ENCODE data around the gene BCL2L13. TPM values are rescaled to one million over a fixed set of nuclear protein-coding genes. Genes with fewer than 3 reads are reported as not detected.
"Not testable (repeated sequence)": the region's sequence is repeated elsewhere in the genome, so short reads cannot be mapped to it uniquely, and the experiment has no call there.

The BCL2L13 gene
- total and polyA plus RNA-seq, 5 experiments from 2014 or later: 32.3 to 52.2 (median 42.8) TPM

DNA sequence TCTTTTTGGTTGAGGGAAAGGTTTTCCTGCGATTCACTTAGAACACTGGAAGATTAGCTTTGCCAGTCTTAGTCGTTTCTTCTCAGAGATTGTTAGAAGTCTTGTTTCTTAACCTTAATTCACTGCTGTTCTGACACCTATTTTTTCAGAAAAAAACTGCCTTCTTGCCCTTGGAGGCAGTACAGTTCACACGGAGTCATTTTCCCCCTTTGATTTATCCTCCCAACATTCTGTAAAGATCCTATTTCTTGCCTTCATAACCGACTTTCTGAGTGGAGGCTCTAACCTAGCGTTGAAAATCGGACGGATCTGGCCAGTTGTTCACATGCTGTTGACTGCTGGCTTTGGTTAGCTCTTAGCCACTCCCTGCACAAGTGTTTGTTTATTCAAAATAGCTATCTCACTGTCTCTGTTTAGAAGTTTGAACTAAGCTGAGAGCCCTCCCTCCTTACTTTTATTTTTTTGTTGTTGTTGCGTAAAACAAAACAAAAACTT, 737 bp downstream of the BCL2L13 start:
- POLR2A ChIA-PET: interaction anchor here (0.7 to 0.8 kb wide), 2 partner anchors 18 to 479 kb away, joined by 3 to 4 read pairs; no protein-coding TSS in a partner anchor
- ATAC-seq (peak in 1 of 2 donors; percentile 13), DNase-seq (peak in 3 of 10 donors; percentile 15 to 26 (median 19))
- no peaks in the 10 kb centered on the region for H3K27me3 Mint-ChIP-seq
- peaks cover 12 to 39% (median 30%) of the 10 kb centered on the region in 4 donors for H3K4me1 Mint-ChIP-seq
- H3K4me3 Mint-ChIP-seq: peak overlapping the region; percentile 85 to 98 (median 92)
- peaks cover 0 to 13% (median 0%) of the 10 kb centered on the region in 3 donors for H3K36me3 Mint-ChIP-seq
- H3K9me3 Mint-ChIP-seq: no peaks in the 10 kb centered on the region
- peak overlapping the region; percentile 96 to 99 (median 98) for H3K27ac Mint-ChIP-seq

DNA sequence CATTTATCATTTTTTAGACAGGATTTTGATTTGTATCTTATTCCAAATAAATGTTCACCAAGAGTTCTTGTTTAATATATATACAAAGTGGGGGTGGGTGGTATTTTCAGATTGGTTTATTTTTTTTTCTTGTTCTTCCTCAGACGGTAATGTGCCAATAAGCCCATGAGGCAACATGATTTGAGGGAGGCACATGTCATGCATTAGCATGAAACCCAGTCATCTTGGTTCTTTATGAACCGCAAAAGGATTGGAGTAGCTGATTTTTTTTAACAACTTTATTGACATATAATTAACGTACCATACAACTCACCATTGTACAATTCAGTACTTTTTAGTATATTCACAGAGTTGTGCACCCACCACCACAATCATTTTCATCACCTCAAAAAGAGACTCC, 2.7 kb downstream of the BCL2L13 start:
- H3K4me1 Mint-ChIP-seq: peaks cover 15 to 43% (median 33%) of the 10 kb centered on the region in 4 donors
- POLR2A ChIA-PET: interaction anchor here (0.7 kb wide), 1 partner anchor 217 kb away, joined by 3 read pairs; no protein-coding TSS in a partner anchor
- no peak for DNase-seq
- no peak for ATAC-seq
- no peaks in the 10 kb centered on the region for H3K9me3 Mint-ChIP-seq
- peaks cover 0 to 13% (median 0%) of the 10 kb centered on the region in 3 donors for H3K36me3 Mint-ChIP-seq
- H3K4me3 Mint-ChIP-seq: peak overlapping the region in 4 of 10 donors; percentile 6 to 62 (median 15)
- H3K27me3 Mint-ChIP-seq: no peaks in the 10 kb centered on the region
- peak overlapping the region in 7 of 10 donors; percentile 12 to 84 (median 59) for H3K27ac Mint-ChIP-seq

DNA sequence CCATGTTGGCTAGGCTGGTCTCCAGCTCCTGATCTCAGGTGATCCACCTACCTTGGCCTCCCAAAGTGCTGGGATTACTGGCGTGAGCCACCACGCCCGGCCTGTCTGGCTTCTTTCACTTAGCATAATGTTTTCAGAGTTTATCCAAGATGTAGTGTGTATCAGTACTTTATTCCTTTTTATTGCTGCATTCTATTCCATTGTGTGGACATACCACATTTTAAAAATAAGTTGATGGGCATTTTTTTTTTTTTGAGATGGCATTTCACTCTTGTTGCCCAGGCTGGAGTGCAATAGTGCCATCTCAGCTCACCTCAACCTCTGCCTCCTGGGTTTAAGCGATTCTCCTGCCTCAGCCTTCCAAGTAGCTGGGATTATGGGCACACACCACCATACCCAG, 3.8 kb downstream of the BCL2L13 start:
- Mint-ChIP-seq H3K27ac (peak overlapping the region in 3 of 10 donors; percentile 16 to 45 (median 18)), H3K36me3 (peaks cover 0 to 17% (median 0%) of the 10 kb centered on the region in 3 donors), H3K4me1 (peaks cover 15 to 45% (median 37%) of the 10 kb centered on the region in 4 donors)
- DNase-seq, POLR2A ChIA-PET, H3K4me3 Mint-ChIP-seq, ATAC-seq, H3K27me3 Mint-ChIP-seq, H3K9me3 Mint-ChIP-seq: not testable (repeated sequence)

DNA sequence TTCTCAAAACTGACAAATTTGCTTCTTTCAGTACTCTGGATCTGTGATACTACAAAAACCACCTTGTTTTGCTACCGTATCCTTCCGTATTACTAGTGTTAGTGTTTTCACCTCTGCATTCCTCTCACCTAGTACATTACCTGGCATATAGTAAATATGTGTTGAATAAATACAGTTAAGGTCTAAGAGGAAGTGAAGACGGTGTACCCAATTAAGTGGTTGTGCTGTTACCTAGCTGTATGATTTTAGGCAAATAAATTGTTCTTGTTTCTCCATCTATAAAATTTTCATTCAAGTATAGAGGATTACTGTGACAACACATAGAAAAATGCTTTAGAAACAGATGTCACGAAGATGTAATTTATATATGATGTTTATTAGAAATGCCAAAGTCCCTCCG, 8.9 kb downstream of the BCL2L13 start:
- DNase-seq (no peak), ATAC-seq (no peak)
- POLR2A ChIA-PET: interaction anchor here (0.6 kb wide), 1 partner anchor 11 kb away, joined by 3 read pairs; no protein-coding TSS in a partner anchor
- Mint-ChIP-seq H3K27me3 (no peaks in the 10 kb centered on the region), H3K27ac (no peak overlapping the region), H3K4me1 (peaks cover 5 to 19% (median 9%) of the 10 kb centered on the region in 4 donors), H3K36me3 (peaks cover 0 to 19% (median 0%) of the 10 kb centered on the region in 3 donors), H3K9me3 (no peaks in the 10 kb centered on the region), H3K4me3 (no peak overlapping the region)

DNA sequence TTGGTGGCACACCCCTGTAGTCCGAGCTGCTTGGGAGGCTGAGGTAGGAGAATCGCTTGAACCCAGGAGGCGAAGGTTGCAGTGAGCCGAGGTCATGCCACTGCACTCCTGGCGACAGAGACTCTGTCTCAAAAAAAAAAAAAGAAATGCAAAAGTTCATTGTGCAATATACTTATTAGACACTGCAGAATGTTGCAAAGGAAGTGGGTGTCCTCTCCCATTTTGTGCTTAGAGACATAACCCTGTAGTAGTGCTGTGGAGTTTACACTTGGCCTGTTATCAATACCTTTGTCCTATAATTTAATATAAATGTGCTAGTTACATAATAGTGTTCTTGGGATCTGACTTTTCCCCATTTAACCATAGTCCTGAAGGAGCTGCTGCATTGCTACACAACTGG, 9.4 kb downstream of the BCL2L13 start:
- DNase-seq: no peak
- Mint-ChIP-seq H3K4me3 (no peak overlapping the region), H3K9me3 (no peaks in the 10 kb centered on the region), H3K27me3 (no peaks in the 10 kb centered on the region), H3K27ac (no peak overlapping the region), H3K4me1 (peaks cover 5 to 15% (median 8%) of the 10 kb centered on the region in 4 donors), H3K36me3 (peaks cover 0 to 14% (median 0%) of the 10 kb centered on the region in 3 donors)
- no peak for ATAC-seq
- POLR2A ChIA-PET: interaction anchor here (0.6 kb wide), 1 partner anchor 48 kb away, joined by 4 read pairs; no protein-coding TSS in a partner anchor

DNA sequence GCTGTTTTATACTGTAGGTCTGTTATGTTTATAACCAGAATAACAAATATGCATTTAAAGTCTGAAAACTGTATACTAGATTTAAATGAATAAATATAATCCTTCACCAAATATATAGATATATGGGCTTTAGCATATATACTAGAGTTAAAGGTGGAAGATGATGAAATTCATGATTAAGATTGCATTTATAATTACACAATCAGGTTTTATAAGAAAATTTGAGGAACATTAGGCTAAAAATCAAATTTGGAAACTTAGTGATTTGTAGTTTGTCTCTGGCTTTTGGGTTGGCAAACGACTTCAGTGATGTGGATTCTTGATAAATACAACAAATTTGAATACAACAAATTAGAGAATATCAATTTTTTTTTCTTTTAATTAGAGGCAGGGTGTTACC, 10.0 kb downstream of the BCL2L13 start:
- DNase-seq (no peak), ATAC-seq (no peak)
- Mint-ChIP-seq H3K4me3 (no peak overlapping the region), H3K27ac (no peak overlapping the region), H3K27me3 (no peaks in the 10 kb centered on the region), H3K36me3 (peaks cover 0 to 14% (median 0%) of the 10 kb centered on the region in 3 donors), H3K9me3 (no peaks in the 10 kb centered on the region), H3K4me1 (peaks cover 6 to 17% (median 7%) of the 10 kb centered on the region in 4 donors)
- POLR2A ChIA-PET: no interaction called here

DNA sequence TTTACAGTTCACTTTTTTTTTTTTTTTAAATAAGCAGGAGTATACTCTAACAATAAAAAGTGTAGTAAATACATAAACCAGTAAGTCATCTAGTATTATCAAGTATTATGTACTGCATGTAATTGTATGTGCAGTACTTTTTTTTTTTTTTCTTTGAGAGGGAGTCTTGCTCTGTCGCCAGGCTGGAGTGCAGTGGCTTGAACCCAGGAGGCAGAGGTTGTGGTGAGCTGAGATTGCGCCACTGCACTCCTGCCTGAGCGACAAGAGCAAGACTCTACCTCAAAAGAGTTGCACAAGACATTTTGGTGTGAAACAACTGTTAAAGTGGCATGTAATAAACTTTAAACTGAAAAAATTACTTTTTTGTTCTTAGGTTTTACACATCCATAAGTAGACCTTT, 16.7 kb downstream of the BCL2L13 start:
- Mint-ChIP-seq H3K9me3 (no peaks in the 10 kb centered on the region), H3K4me1 (peaks cover 0 to 4% (median 2%) of the 10 kb centered on the region in 4 donors), H3K4me3 (no peak overlapping the region), H3K36me3 (peaks cover 0 to 31% (median 0%) of the 10 kb centered on the region in 3 donors), H3K27me3 (no peaks in the 10 kb centered on the region), H3K27ac (peak overlapping the region in 1 of 10 donors; percentile 19)
- no peak for ATAC-seq
- POLR2A ChIA-PET: no interaction called here
- no peak for DNase-seq

DNA sequence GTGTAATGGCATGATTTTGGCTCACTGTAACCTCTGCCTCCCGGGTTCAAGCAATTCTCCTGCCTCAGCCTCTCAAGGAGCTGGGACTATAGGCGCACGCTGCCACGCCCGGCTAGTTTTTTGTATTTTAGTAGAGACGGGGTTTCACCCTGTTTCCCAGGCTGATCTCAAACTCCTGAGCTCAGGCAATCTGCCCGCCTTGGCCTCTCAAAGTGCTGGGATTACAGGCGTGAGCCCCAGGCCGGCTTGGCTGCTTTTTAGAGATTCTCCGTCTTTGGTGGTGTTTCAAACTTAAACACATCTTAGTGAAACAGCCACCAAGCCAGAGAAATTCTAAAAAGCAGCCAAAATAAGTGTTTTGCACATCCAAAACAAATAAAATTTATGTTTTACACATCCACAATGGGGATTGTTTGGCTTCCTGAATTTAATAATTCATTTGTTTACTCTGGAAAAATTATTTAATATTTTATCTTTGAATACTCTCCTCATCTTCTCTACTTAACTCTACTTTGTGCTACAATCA, 18.4 kb downstream of the BCL2L13 start:
- ATAC-seq (no peak), DNase-seq (no peak)
- POLR2A ChIA-PET: no interaction called here
- Mint-ChIP-seq H3K4me1 (peaks cover 0 to 4% (median 2%) of the 10 kb centered on the region in 4 donors), H3K36me3 (peaks cover 0 to 34% (median 0%) of the 10 kb centered on the region in 3 donors), H3K27me3 (no peaks in the 10 kb centered on the region), H3K9me3 (no peaks in the 10 kb centered on the region), H3K4me3 (no peak overlapping the region), H3K27ac (no peak overlapping the region)

DNA sequence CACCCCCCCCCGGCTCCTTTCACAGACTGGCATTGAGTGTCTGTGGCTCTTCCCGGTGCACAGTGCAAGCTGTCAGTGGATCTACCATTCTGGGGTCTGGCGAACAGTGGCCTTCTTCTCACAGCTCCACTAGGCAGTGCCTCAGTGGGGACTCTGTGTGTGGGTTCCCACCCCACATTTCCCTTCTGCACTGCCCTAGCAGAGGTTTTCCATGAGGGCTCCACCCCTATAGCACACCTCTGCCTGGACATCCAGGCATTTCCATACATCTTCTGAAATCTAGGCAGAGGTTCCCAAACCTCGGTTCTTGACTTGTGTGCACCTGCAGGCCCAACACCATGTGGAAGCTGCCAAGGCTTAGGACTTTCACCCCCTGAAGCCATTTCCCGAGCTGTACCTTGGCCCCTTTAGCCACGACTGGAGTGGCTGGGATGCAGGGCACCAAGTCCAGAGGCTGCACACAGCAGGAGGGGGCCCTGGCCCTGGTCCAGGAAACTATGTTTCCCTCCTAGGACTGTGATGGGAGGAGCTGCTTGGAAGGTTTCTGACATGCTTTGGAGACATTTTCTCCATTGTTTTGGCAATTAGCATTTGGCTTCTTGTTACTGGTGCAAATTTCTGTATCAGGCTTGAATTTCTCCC, 26.0 kb downstream of the BCL2L13 start:
- Mint-ChIP-seq H3K4me3 (no peak overlapping the region), H3K36me3 (peaks cover 5 to 63% (median 35%) of the 10 kb centered on the region in 3 donors), H3K9me3 (peaks cover 0 to 10% (median 0%) of the 10 kb centered on the region in 9 donors), H3K27me3 (no peaks in the 10 kb centered on the region), H3K27ac (peak overlapping the region in 1 of 10 donors; percentile 20), H3K4me1 (peaks cover 5 to 16% (median 9%) of the 10 kb centered on the region in 4 donors)
- ATAC-seq (no peak), DNase-seq (no peak)
- POLR2A ChIA-PET: no interaction called here

DNA sequence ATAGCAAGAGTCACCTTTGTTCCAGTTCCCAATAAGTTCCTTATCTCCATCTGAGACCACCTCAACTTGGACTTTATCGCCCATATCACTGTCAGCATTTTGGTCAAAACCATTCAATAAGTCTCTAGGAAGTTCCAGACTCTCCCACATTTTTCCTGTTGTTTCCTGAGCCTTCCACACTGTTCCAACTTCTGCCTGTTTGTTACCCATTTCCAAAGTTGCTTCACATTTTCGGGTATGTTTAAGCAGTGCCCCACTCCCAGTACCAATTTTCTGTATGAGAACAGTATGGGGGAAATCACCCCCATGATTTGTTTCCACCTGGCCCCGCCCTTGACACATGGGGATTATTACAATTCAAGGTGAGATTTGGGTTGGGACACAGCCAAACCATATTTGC, 26.7 kb downstream of the BCL2L13 start:
- Mint-ChIP-seq H3K27ac (peak overlapping the region in 2 of 10 donors; percentile 43 to 83), H3K27me3 (no peaks in the 10 kb centered on the region), H3K4me3 (peak overlapping the region in 2 of 10 donors; percentile 16 to 51), H3K36me3 (peaks cover 5 to 66% (median 38%) of the 10 kb centered on the region in 3 donors), H3K9me3 (peaks cover 0 to 10% (median 0%) of the 10 kb centered on the region in 9 donors), H3K4me1 (peaks cover 5 to 23% (median 11%) of the 10 kb centered on the region in 4 donors)
- no peak for ATAC-seq
- DNase-seq: no peak
- POLR2A ChIA-PET: no interaction called here

DNA sequence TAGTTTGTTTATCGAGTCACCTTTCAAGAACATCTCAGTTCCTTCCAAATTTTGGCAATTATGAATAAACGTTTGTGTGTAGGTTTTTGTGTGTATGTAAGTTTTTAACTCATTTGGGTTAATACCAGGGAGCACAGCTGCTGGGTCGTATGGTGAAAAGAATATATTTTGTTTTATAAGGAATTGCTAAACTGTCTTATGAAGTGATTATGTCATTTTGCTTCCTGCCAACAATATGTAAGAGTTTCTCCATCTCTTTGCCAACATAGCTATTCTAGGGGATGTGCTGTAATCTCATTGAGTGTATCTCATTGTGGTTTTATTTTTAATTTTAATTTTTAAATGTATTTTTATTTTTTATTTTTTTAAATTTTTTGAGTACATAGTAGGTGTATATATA, 27.3 kb downstream of the BCL2L13 start:
- H3K27ac Mint-ChIP-seq: peak overlapping the region in 1 of 10 donors; percentile 83
- no peak for ATAC-seq
- peaks cover 0 to 10% (median 0%) of the 10 kb centered on the region in 9 donors for H3K9me3 Mint-ChIP-seq
- H3K4me3 Mint-ChIP-seq: no peak overlapping the region
- peaks cover 5 to 69% (median 43%) of the 10 kb centered on the region in 3 donors for H3K36me3 Mint-ChIP-seq
- POLR2A ChIA-PET: no interaction called here
- DNase-seq: no peak
- no peaks in the 10 kb centered on the region for H3K27me3 Mint-ChIP-seq
- peaks cover 5 to 27% (median 13%) of the 10 kb centered on the region in 4 donors for H3K4me1 Mint-ChIP-seq

DNA sequence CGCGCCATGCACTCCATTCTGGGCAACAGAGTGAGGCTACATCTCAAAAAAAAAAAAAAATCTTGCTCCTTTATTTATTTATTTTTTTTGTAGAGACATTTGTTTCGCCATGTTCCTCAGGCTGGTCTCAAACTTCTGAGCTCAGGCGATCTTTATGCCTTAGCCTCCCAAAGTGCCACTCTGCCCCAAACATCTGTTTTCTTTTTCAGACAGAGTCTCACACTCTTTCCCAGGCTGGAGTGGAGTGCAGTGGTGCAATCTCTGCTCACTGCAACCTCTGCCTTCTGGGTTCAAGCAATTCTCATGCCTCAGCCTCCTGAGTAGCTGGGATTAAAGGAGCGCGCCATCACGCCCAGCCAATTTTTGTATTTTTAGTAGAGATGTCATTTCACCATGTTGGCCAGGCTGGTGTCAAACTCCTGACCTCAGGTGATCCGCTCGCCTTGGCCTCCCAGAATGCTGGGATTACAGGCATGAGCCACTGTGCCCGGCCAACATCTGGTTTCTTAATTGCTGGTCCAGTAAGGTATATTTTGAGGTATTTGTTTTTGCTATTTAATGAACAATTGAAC, 33.0 kb downstream of the BCL2L13 start:
- ATAC-seq, H3K9me3 Mint-ChIP-seq, POLR2A ChIA-PET, H3K27me3 Mint-ChIP-seq, H3K4me3 Mint-ChIP-seq, DNase-seq: not testable (repeated sequence)
- H3K36me3 Mint-ChIP-seq: peaks cover 0 to 42% (median 20%) of the 10 kb centered on the region in 3 donors
- peaks cover 8 to 39% (median 30%) of the 10 kb centered on the region in 4 donors for H3K4me1 Mint-ChIP-seq
- peak overlapping the region in 1 of 10 donors; percentile 11 for H3K27ac Mint-ChIP-seq

All from naive thymus-derived CD8-positive, alpha-beta T cell (primary cell).